PFSK-1 (cell line): ENCODE data around the gene SLAMF1.

ENCODE experiments used
- FOXP2 ChIP-seq: optimal IDR thresholded peaks from 2 replicates; pipeline ENCODE3; 2011; ENCODE audit warnings: borderline replicate concordance, control low read depth, inconsistent platforms; ENCODE audit not compliant: insufficient read depth; ENCODE audit errors: extremely low read length, extremely low read depth
- POLR2AphosphoS5 ChIP-seq: IDR thresholded peaks from 2 replicates; pipeline ENCODE4 v1.6.1; 2012; ENCODE audit warnings: low read depth, mild to moderate bottlenecking, control low read depth, low read length, moderate library complexity
- REST ChIP-seq, 2 experiments: IDR thresholded peaks; 2 replicates each; pipeline versions ENCODE4 v1.6.1 to v1.8.0; 2011 to 2012; ENCODE audit warnings: low read depth in 2 of 2, low read length in 2 of 2, control low read depth in 1 of 2, inconsistent platforms in 1 of 2, mild to moderate bottlenecking in 1 of 2, moderate library complexity in 1 of 2; ENCODE audit not compliant: insufficient read depth in 1 of 2
- SIN3A ChIP-seq: IDR thresholded peaks from 2 replicates; pipeline ENCODE4 v1.6.1; 2012; ENCODE audit warnings: mild to moderate bottlenecking, low read length, moderate library complexity, borderline replicate concordance; ENCODE audit not compliant: insufficient read depth
- TAF1 ChIP-seq: IDR thresholded peaks from 2 replicates; pipeline ENCODE4 v1.6.1; 2012; ENCODE audit warnings: low read length, control low read depth, borderline replicate concordance; ENCODE audit not compliant: insufficient read depth

SLAMF1 gene

DNA sequence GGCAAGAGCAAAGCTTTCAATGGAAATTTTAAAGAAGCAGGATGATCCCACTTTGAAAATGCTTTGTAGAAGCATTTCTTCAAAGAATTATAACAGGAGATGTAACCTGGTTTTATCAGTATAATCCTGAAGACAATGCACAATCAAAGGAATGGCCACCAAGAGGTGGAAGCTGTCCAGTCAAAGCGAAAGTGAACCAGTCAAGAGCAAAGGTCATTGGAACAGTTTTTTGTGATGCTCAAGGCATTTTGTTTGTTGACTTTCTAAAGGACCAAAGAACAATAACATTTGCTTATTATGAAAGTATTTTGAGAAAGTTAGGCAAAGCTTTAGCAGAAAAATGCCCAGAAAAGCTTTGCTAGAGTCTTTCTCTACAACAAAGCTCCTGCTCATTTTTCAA lies 62.1 kb downstream of the SLAMF1 start:
- no peak for TF ChIP-seq POLR2AphosphoS5
- no peak for TF ChIP-seq SIN3A
- TF ChIP-seq TAF1, result no peak

DNA sequence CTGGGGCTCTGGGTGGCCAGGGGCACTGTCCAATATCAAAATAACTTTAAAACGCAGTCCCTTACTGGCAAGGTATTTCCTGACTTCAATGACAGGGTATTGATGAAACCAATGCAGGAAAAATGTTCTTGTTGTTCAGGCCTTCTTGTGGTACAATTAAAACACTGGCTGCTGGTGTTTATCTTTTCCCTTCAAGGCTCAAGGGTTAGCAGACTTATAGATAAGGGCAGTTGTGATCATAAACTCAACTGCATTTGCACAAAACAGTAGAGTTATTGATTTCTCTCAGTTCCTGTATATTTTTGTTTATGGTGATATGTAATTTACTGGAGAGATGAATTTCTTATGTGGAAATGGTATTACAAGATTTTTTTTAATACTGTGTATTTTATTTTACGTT lies 64.9 kb downstream of the SLAMF1 start:
- no peak for TF ChIP-seq SIN3A
- TF ChIP-seq TAF1, result no peak
- TF ChIP-seq REST (IDR thresholded peaks at IDR 0.05; ENCODE audit: insufficient read depth in 1 of 2, low read depth in 2 of 2, low read length in 2 of 2), result no peak
- TF ChIP-seq POLR2AphosphoS5, result no peak

DNA sequence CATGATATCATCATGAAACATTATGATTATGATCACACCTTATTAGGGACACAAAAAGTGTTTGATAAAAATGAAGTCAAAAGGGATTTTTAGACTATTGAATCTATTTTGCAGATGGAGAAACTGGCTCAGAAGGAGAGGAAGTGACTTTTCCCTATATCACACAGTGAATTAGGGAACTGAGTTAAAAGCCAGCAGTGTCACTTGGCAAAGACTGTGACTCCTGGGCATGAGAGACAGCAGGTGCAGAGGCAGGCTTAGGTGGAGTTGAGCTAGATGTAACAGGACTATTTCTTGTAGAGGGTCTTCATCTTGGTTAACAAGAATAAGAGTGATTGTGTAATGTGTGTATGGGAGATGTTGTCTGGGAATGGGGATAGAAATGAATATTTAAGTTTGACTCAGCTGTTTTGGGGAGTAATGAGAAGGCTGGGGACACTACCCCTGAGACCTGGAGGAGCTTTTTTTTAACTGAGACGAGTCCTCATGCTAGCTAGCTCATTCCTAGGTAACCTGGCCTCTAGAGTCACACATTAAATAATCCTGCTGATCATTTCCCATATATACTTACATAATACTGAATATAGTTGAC lies 66.5 kb downstream of the SLAMF1 start:
- TF ChIP-seq POLR2AphosphoS5 (no peak), FOXP2 (no peak), TAF1 (no peak)

DNA sequence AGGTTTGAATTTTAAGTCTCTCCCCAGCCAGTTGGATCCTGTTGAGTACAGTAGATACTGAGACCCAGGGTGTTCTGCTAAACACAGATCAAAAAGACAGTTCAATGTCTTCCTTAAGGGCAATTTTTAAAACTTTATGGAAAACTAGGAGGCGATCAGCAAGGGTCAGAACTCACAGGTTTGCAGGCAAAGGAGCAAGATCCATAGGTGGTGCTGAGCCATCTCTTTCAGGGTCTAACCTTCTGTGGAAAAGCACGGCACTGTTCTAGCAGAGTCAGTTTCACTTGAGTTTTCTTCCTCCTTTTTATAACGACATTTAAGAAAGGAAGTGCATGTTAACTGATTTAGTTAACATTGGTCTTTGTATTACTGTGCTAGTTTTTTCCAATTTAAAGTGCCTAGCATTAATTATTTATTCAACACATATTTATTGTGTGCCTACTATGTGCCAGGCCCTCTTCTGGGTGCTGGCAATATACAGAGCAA lies 67.6 kb downstream of the SLAMF1 start, which contains the start of gene CD84:
CD84 (minus strand) TSS at position 281 of the 486 bp plus-strand sequence; CDS start at position 222, 59 bp downstream.
- no peak for TF ChIP-seq REST (IDR thresholded peaks at IDR 0.05; ENCODE audit: insufficient read depth in 1 of 2, low read depth in 2 of 2, low read length in 2 of 2)
- no peak for TF ChIP-seq FOXP2
- no peak for TF ChIP-seq TAF1
- no peak for TF ChIP-seq POLR2AphosphoS5
- TF ChIP-seq SIN3A, result no peak

- TF ChIP-seq TAF1 (no peak), REST (IDR thresholded peaks at IDR 0.05; ENCODE audit: insufficient read depth in 1 of 2, low read depth in 2 of 2, low read length in 2 of 2) (no peak), SIN3A (no peak), POLR2AphosphoS5 (no peak), FOXP2 (no peak)
Measured at GRCh38 chr1:160578525-160579191, 68.2 kb downstream of the SLAMF1 start.

DNA sequence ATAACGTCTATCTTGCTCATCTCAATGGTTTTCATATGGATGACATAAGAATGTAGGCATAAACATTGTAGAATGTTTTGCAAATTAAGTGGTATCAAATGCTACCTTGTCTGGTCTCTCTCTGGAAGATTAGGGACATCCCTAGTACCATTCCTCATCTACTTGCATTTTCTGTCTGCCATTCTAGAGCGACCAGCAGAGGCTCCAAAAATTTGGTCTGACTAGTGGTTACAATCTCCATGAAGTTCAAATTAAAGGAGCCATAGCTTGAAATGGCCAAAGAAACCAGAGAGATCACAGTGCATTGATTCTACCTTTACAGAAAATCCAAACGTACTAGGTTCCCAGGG lies 68.7 kb downstream of the SLAMF1 start:
- TF ChIP-seq TAF1 (no peak), REST (IDR thresholded peaks at IDR 0.05; ENCODE audit: insufficient read depth in 1 of 2, low read depth in 2 of 2, low read length in 2 of 2) (no peak), FOXP2 (no peak), SIN3A (no peak), POLR2AphosphoS5 (no peak)
